ENCODE results near the gene TRAPPC3L.
A peak's percentile ranks its signal among the peaks of the same experiment; 100 is the strongest.

TRAPPC3L gene

DNA sequence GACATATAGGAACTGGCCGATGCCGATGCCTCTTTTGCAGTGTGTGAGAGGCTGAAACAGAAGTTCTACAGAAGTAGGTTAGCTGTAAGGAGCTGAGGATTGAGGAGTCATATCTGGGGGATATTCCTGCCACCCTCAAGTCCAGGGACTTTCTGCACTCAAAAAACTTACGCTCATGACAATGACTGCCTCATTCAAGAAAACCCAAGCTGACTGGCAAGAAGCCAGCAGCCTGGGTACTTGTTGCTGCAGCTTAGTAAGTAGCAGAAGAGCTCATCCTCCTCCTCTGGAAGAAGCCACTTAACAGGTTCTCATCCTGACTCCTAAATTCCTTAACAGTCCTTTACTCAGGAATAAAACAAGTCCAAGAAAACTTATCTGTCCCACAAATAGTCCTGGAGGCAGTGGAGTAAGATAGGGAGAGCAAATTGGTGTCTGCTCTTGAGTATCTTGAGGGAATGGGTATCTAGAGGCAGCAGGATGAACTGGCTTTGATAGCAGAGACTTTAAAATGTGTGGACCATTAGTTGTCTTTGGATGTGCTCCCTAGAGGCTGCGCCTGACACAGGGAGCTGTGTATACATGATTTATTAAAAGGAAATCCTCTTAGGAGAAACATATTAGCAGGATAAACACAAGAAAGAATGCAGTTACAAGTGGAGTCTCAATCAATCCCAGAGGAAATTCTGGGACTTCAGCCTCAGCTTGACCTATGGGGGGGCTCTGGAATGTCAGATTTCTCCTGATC is 26.7 kb downstream of the TRAPPC3L start:
- Histone ChIP-seq H3K27ac (ENCODE audit: low read depth, low read length) (no peak overlapping the region), H3K36me3 (ENCODE audit: control insufficient read depth in 1 of 2, insufficient read depth in 2 of 2, low read length in 2 of 2) (no peaks in the 10 kb centered on the region), H3K4me3 (ENCODE audit: low read depth in 1 of 2, low read length in 2 of 2) (no peak overlapping the region), H3K9ac (ENCODE audit: low read depth in 1 of 2, low read length in 2 of 2) (no peak overlapping the region), H3K9me3 (ENCODE audit: control insufficient read depth in 1 of 2, low read length in 2 of 2) (no peaks in the 10 kb centered on the region), H3K4me1 (ENCODE audit: control insufficient read depth in 1 of 2, insufficient read depth in 2 of 2, low read length in 2 of 2) (no peaks in the 10 kb centered on the region), H3K27me3 (ENCODE audit: control insufficient read depth in 1 of 2, insufficient read depth in 2 of 2, low read length in 2 of 2) (no peaks in the 10 kb centered on the region)

DNA sequence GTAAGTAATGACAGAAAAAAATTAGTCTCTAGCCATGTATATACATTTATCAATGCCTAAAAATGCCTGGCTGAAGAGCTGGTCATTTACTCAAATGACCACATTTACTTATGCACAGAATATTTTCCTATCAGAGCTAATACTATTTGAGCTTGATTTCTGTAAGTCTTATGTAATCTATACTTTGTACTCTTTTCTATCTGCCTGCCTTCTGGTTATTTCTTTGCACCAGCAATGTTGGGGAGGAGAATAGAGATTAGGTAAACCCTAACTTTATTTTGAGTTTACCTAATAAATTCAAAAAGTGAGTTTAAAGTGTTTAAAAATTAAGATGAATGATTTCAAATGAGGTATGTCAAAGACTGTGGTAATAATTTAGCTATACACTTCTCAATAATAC is 30.3 kb downstream of the TRAPPC3L start:
- no peaks in the 10 kb centered on the region for H3K27me3 ChIP-seq (ENCODE audit: control insufficient read depth in 1 of 2, insufficient read depth in 2 of 2, low read length in 2 of 2)
- peaks cover 0 to 5% of the 10 kb centered on the region in 2 donors for H3K4me1 ChIP-seq (ENCODE audit: control insufficient read depth in 1 of 2, insufficient read depth in 2 of 2, low read length in 2 of 2)
- no peak overlapping the region for H3K9ac ChIP-seq (ENCODE audit: low read depth in 1 of 2, low read length in 2 of 2)
- no peaks in the 10 kb centered on the region for H3K9me3 ChIP-seq (ENCODE audit: control insufficient read depth in 1 of 2, low read length in 2 of 2)
- no peak overlapping the region for H3K4me3 ChIP-seq (ENCODE audit: low read depth in 1 of 2, low read length in 2 of 2)
- no peak overlapping the region for H3K27ac ChIP-seq (ENCODE audit: low read depth, low read length)
- no peaks in the 10 kb centered on the region for H3K36me3 ChIP-seq (ENCODE audit: control insufficient read depth in 1 of 2, insufficient read depth in 2 of 2, low read length in 2 of 2)

DNA sequence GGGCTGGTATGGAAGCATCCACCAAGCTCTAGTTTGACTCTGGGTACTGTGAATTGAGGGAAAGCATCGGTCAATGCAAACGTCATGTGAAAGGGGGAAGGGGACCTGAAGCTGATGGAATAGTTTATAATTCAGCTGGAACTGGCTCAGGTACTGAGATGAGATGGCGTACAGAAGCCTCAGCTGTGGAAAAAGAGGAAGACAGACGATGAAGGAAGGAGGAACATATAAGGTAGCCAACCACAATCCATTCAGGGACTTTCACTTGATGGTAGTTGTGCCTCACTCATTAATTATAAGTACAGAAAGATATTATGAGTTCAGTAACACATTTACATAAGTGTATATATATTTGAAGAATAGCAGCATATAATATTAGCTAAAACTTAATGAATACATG is 31.4 kb downstream of the TRAPPC3L start:
- Histone ChIP-seq H3K36me3 (ENCODE audit: control insufficient read depth in 1 of 2, insufficient read depth in 2 of 2, low read length in 2 of 2) (no peaks in the 10 kb centered on the region), H3K27ac (ENCODE audit: low read depth, low read length) (no peak overlapping the region), H3K4me3 (ENCODE audit: low read depth in 1 of 2, low read length in 2 of 2) (no peak overlapping the region), H3K9me3 (ENCODE audit: control insufficient read depth in 1 of 2, low read length in 2 of 2) (peaks cover 0 to 3% of the 10 kb centered on the region in 2 donors), H3K4me1 (ENCODE audit: control insufficient read depth in 1 of 2, insufficient read depth in 2 of 2, low read length in 2 of 2) (peaks cover 0 to 5% of the 10 kb centered on the region in 2 donors), H3K27me3 (ENCODE audit: control insufficient read depth in 1 of 2, insufficient read depth in 2 of 2, low read length in 2 of 2) (no peaks in the 10 kb centered on the region), H3K9ac (ENCODE audit: low read depth in 1 of 2, low read length in 2 of 2) (no peak overlapping the region)

- Histone ChIP-seq H3K4me3 (ENCODE audit: low read depth in 1 of 2, low read length in 2 of 2) (no peak overlapping the region), H3K27ac (ENCODE audit: low read depth, low read length) (no peak overlapping the region), H3K36me3 (ENCODE audit: control insufficient read depth in 1 of 2, insufficient read depth in 2 of 2, low read length in 2 of 2) (no peaks in the 10 kb centered on the region), H3K4me1 (ENCODE audit: control insufficient read depth in 1 of 2, insufficient read depth in 2 of 2, low read length in 2 of 2) (peaks cover 0 to 5% of the 10 kb centered on the region in 2 donors), H3K27me3 (ENCODE audit: control insufficient read depth in 1 of 2, insufficient read depth in 2 of 2, low read length in 2 of 2) (no peaks in the 10 kb centered on the region), H3K9me3 (ENCODE audit: control insufficient read depth in 1 of 2, low read length in 2 of 2) (peaks cover 0 to 8% of the 10 kb centered on the region in 2 donors), H3K9ac (ENCODE audit: low read depth in 1 of 2, low read length in 2 of 2) (no peak overlapping the region)
Measured at GRCh38 chr6:116513224-116513875, 32.1 kb downstream of the TRAPPC3L start.

GRCh38 chr6:116512734-116513133 is 32.8 kb downstream of the TRAPPC3L start:
- H3K27me3 ChIP-seq (ENCODE audit: control insufficient read depth in 1 of 2, insufficient read depth in 2 of 2, low read length in 2 of 2), result no peaks in the 10 kb centered on the region
- no peaks in the 10 kb centered on the region for H3K36me3 ChIP-seq (ENCODE audit: control insufficient read depth in 1 of 2, insufficient read depth in 2 of 2, low read length in 2 of 2)
- H3K9me3 ChIP-seq (ENCODE audit: control insufficient read depth in 1 of 2, low read length in 2 of 2), result peaks cover 0 to 8% of the 10 kb centered on the region in 2 donors
- H3K4me1 ChIP-seq (ENCODE audit: control insufficient read depth in 1 of 2, insufficient read depth in 2 of 2, low read length in 2 of 2), result peaks cover 0 to 5% of the 10 kb centered on the region in 2 donors
- H3K9ac ChIP-seq (ENCODE audit: low read depth in 1 of 2, low read length in 2 of 2), result no peak overlapping the region
- peak overlapping the region in 1 of 2 donors; percentile 44 for H3K4me3 ChIP-seq (ENCODE audit: low read depth in 1 of 2, low read length in 2 of 2)
- H3K27ac ChIP-seq (ENCODE audit: low read depth, low read length), result no peak overlapping the region

DNA sequence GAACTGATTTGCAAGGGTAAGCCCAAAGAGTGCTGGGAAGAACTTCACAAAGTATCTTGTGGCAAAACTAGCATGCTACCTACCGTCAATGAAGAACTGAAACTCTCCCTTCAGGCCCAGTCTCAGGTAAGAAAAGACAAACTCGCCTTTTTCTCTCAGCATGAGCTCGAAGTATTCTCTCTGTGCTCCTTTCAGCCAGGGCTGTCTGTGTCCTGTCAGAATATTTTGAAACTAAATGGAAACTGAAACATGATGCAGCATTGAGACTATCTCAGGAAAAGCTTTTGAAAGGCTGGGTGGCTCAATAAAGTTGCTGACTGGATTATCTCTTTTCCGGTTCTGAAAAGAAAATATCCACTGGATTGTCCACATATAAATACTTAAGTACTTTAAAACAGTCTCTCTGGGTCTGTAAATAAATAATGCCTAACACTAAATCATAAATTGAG is 33.3 kb downstream of the TRAPPC3L start:
- no peaks in the 10 kb centered on the region for H3K27me3 ChIP-seq (ENCODE audit: control insufficient read depth in 1 of 2, insufficient read depth in 2 of 2, low read length in 2 of 2)
- peak overlapping the region; percentile 57 for H3K27ac ChIP-seq (ENCODE audit: low read depth, low read length)
- peak overlapping the region in 1 of 2 donors; percentile 28 for H3K9ac ChIP-seq (ENCODE audit: low read depth in 1 of 2, low read length in 2 of 2)
- H3K4me1 ChIP-seq (ENCODE audit: control insufficient read depth in 1 of 2, insufficient read depth in 2 of 2, low read length in 2 of 2), result peaks cover 0 to 5% of the 10 kb centered on the region in 2 donors
- peak overlapping the region; percentile 40 to 44 for H3K4me3 ChIP-seq (ENCODE audit: low read depth in 1 of 2, low read length in 2 of 2)
- H3K9me3 ChIP-seq (ENCODE audit: control insufficient read depth in 1 of 2, low read length in 2 of 2), result peaks cover 0 to 8% of the 10 kb centered on the region in 2 donors
- no peaks in the 10 kb centered on the region for H3K36me3 ChIP-seq (ENCODE audit: control insufficient read depth in 1 of 2, insufficient read depth in 2 of 2, low read length in 2 of 2)

GRCh38 chr6:116511424-116512110 is 33.9 kb downstream of the TRAPPC3L start, which contains the start of gene CALHM5:
Gene CALHM5, plus strand, starts transcription at chr6:116511639. Its CDS starts 58 bp downstream, at chr6:116511697.
- Histone ChIP-seq H3K36me3 (ENCODE audit: control insufficient read depth in 1 of 2, insufficient read depth in 2 of 2, low read length in 2 of 2) (no peaks in the 10 kb centered on the region), H3K9ac (ENCODE audit: low read depth in 1 of 2, low read length in 2 of 2) (peak within 1 kb of the TSS; percentile 12 to 28), H3K9me3 (ENCODE audit: control insufficient read depth in 1 of 2, low read length in 2 of 2) (peaks cover 0 to 8% of the 10 kb centered on the region in 2 donors), H3K27me3 (ENCODE audit: control insufficient read depth in 1 of 2, insufficient read depth in 2 of 2, low read length in 2 of 2) (no peaks in the 10 kb centered on the region), H3K4me3 (ENCODE audit: low read depth in 1 of 2, low read length in 2 of 2) (peak within 1 kb of the TSS; percentile 40 to 44), H3K4me1 (ENCODE audit: control insufficient read depth in 1 of 2, insufficient read depth in 2 of 2, low read length in 2 of 2) (peaks cover 0 to 5% of the 10 kb centered on the region in 2 donors), H3K27ac (ENCODE audit: low read depth, low read length) (peak within 1 kb of the TSS; percentile 57)

DNA sequence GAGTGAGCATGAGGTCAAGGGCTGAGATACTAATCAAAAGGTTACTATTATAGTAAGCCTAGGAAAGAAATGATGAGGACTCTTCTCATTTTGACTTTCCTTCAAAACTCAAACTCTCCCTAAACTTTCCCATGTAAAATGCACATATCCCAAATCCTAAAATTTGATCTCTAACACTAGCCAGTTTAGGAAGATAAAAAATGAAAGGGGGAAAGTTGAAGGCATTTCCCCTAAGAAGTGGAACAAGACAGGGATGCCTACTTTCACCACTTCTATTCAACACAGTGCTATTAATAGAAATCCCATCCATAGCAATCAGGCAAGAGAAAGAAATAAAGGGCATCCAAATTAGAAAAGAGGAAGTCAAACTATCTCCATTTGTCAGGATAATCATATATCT is 37.0 kb downstream of the TRAPPC3L start:
- H3K36me3 ChIP-seq (ENCODE audit: control insufficient read depth in 1 of 2, insufficient read depth in 2 of 2, low read length in 2 of 2), result no peaks in the 10 kb centered on the region
- no peaks in the 10 kb centered on the region for H3K27me3 ChIP-seq (ENCODE audit: control insufficient read depth in 1 of 2, insufficient read depth in 2 of 2, low read length in 2 of 2)
- H3K4me3 ChIP-seq (ENCODE audit: low read depth in 1 of 2, low read length in 2 of 2), result no peak overlapping the region
- H3K9ac ChIP-seq (ENCODE audit: low read depth in 1 of 2, low read length in 2 of 2), result no peak overlapping the region
- peaks cover 0 to 8% of the 10 kb centered on the region in 2 donors for H3K9me3 ChIP-seq (ENCODE audit: control insufficient read depth in 1 of 2, low read length in 2 of 2)
- H3K4me1 ChIP-seq (ENCODE audit: control insufficient read depth in 1 of 2, insufficient read depth in 2 of 2, low read length in 2 of 2), result peaks cover 0 to 5% of the 10 kb centered on the region in 2 donors
- H3K27ac ChIP-seq (ENCODE audit: low read depth, low read length), result no peak overlapping the region

DNA sequence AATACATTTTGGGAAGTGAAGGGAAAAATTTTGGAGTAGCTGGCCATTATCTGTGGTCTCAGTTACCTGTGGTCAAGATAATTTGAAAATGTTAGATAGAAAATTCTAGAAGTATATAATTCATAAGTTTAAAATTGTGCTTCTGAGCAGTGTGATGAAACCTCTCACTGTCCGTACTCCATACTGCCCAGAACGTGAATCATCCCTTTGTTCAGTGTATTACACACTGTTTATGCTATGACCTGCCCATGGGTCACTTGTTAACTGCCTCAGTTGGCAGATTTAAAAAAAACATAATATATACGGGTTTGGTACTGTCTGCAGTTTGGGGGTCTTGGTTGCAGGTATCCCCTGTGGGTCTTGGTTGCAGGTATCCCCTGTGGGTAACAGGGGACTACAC is 38.2 kb downstream of the TRAPPC3L start:
- H3K27me3 ChIP-seq (ENCODE audit: control insufficient read depth in 1 of 2, insufficient read depth in 2 of 2, low read length in 2 of 2), result no peaks in the 10 kb centered on the region
- no peaks in the 10 kb centered on the region for H3K36me3 ChIP-seq (ENCODE audit: control insufficient read depth in 1 of 2, insufficient read depth in 2 of 2, low read length in 2 of 2)
- H3K27ac ChIP-seq (ENCODE audit: low read depth, low read length), result no peak overlapping the region
- no peaks in the 10 kb centered on the region for H3K4me1 ChIP-seq (ENCODE audit: control insufficient read depth in 1 of 2, insufficient read depth in 2 of 2, low read length in 2 of 2)
- H3K4me3 ChIP-seq (ENCODE audit: low read depth in 1 of 2, low read length in 2 of 2), result no peak overlapping the region
- H3K9me3 ChIP-seq (ENCODE audit: control insufficient read depth in 1 of 2, low read length in 2 of 2), result peaks cover 0 to 8% of the 10 kb centered on the region in 2 donors
- H3K9ac ChIP-seq (ENCODE audit: low read depth in 1 of 2, low read length in 2 of 2), result no peak overlapping the region

GRCh38 chr6:116500969-116501433 is 44.5 kb downstream of the TRAPPC3L start:
- Histone ChIP-seq H3K36me3 (ENCODE audit: control insufficient read depth in 1 of 2, insufficient read depth in 2 of 2, low read length in 2 of 2) (no peaks in the 10 kb centered on the region), H3K9ac (ENCODE audit: low read depth in 1 of 2, low read length in 2 of 2) (no peak overlapping the region), H3K27me3 (ENCODE audit: control insufficient read depth in 1 of 2, insufficient read depth in 2 of 2, low read length in 2 of 2) (no peaks in the 10 kb centered on the region), H3K27ac (ENCODE audit: low read depth, low read length) (no peak overlapping the region), H3K4me1 (ENCODE audit: control insufficient read depth in 1 of 2, insufficient read depth in 2 of 2, low read length in 2 of 2) (no peaks in the 10 kb centered on the region), H3K4me3 (ENCODE audit: low read depth in 1 of 2, low read length in 2 of 2) (no peak overlapping the region), H3K9me3 (ENCODE audit: control insufficient read depth in 1 of 2, low read length in 2 of 2) (no peaks in the 10 kb centered on the region)
